Superior temporal gyrus (tissue), 1 donor: ENCODE data around the gene HDAC11.

ENCODE experiments used
- DNase-seq: peaks from one replicate; pipeline ENCODE4 v3.0.0-alpha.2; 2016; ENCODE audit errors: extremely low spot score

Gene HDAC11

GRCh38 chr3:13542142-13542541, 62.0 kb downstream of the HDAC11 start:
- no peak for DNase-seq

GRCh38 chr3:13543253-13543652, 63.1 kb downstream of the HDAC11 start:
- no peak for DNase-seq

- DNase-seq = no peak
Observed at GRCh38 chr3:13544293-13544831, 64.3 kb downstream of the HDAC11 start.

GRCh38 chr3:13544951-13545651, 65.0 kb downstream of the HDAC11 start:
- no peak for DNase-seq

GRCh38 chr3:13545952-13546454, 65.9 kb downstream of the HDAC11 start:
- DNase-seq = no peak

- no peak for DNase-seq
Observed at GRCh38 chr3:13546667-13547171, 66.6 kb downstream of the HDAC11 start.

GRCh38 chr3:13547591-13548371, 67.7 kb downstream of the HDAC11 start:
- DNase-seq = no peak

- DNase-seq = no peak
Observed at GRCh38 chr3:13548696-13549622, 68.9 kb downstream of the HDAC11 start, which contains the start of gene FBLN2. FBLN2 (plus strand) TSS chr3:13549125; CDS start chr3:13570356, 21,231 bp downstream.

GRCh38 chr3:13549623-13550422, 69.7 kb downstream of the HDAC11 start:
- DNase-seq = no peak

- no peak for DNase-seq
Observed at GRCh38 chr3:13550423-13550690, 70.3 kb downstream of the HDAC11 start.

- DNase-seq = no peak
Observed at GRCh38 chr3:13550791-13551360, 70.8 kb downstream of the HDAC11 start.

GRCh38 chr3:13552857-13553652, 72.9 kb downstream of the HDAC11 start:
- DNase-seq = no peak

GRCh38 chr3:13553686-13554085, 73.6 kb downstream of the HDAC11 start:
- no peak for DNase-seq

- DNase-seq = no peak
Observed at GRCh38 chr3:13555753-13556152, 75.6 kb downstream of the HDAC11 start.
